Measurements from ENCODE around the gene NCLN.
"Not testable (repeated sequence)": the region's sequence is repeated elsewhere in the genome, so short reads cannot be mapped to it uniquely, and the experiment has no call there.

NCLN gene

GRCh38 chr19:3198901-3199700 lies 13.4 kb downstream of the NCLN start:
- no peak for DNase-seq (ENCODE audit: low read depth, low spot score)

DNA sequence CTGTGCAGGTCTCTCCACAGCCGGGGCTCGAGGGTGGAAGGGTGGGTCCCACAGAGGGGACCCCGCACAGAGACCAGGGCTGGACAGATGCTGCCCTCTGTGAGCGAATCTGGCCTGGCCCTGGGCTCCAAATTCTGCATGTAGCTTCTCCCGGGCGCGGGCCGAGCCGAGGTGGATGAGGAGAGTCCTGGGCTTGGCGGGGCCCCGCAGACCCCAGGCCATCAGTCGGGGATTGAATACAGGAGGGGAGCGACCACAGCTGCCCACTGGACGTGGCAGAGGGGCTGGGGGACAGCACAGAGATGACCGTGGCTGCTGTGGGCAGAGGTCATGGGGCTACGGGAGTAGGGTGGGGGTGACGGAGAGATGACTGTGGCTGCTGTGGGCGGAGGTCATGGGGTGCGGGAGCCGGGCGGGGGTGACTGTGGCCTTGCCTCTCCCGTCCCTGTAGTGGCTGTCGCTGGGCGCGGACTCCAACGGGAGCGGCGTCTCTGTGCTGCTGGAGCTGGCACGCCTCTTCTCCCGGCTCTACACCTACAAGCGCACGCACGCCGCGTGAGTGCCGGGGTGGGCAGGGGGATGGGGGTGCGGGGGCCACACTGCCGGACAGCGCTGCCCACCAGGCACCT lies 15.5 kb downstream of the NCLN start:
- no peak for DNase-seq (ENCODE audit: low read depth, low spot score)

GRCh38 chr19:3201911-3202310 lies 16.2 kb downstream of the NCLN start:
- no peak for DNase-seq (ENCODE audit: low read depth, low spot score)

GRCh38 chr19:3202346-3202745 lies 16.6 kb downstream of the NCLN start:
- no peak for DNase-seq (ENCODE audit: low read depth, low spot score)

DNA sequence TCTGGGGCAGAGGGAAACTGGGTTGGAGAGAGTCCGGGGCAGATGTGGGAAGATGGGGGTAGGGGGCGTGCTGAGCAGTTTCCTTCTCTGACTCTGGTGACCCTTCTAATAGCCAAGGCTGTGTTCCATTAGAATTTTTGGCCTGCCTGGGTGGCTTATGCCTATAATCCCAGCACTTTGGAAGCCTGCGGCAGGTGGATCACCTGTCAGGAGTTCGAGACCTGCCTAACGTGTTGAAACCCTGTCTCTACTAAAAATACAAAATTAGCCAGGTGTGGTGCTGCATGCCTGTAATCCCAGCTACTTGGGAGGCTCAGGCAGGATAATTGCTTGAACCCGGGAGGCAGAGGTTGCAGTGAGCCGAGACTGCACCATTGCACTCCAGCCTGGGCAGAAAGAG lies 17.2 kb downstream of the NCLN start:
- DNase-seq (ENCODE audit: low read depth, low spot score) = not testable (repeated sequence)

- no peak for DNase-seq (ENCODE audit: low read depth, low spot score)
These were observed 18.3 kb downstream of the NCLN start for GRCh38 chr19:3203805-3204645.

- no peak for DNase-seq (ENCODE audit: low read depth, low spot score)
These were observed 19.0 kb downstream of the NCLN start for GRCh38 chr19:3204646-3205275.

GRCh38 chr19:3206216-3206953 lies 20.7 kb downstream of the NCLN start:
- no peak for DNase-seq (ENCODE audit: low read depth, low spot score)

DNA sequence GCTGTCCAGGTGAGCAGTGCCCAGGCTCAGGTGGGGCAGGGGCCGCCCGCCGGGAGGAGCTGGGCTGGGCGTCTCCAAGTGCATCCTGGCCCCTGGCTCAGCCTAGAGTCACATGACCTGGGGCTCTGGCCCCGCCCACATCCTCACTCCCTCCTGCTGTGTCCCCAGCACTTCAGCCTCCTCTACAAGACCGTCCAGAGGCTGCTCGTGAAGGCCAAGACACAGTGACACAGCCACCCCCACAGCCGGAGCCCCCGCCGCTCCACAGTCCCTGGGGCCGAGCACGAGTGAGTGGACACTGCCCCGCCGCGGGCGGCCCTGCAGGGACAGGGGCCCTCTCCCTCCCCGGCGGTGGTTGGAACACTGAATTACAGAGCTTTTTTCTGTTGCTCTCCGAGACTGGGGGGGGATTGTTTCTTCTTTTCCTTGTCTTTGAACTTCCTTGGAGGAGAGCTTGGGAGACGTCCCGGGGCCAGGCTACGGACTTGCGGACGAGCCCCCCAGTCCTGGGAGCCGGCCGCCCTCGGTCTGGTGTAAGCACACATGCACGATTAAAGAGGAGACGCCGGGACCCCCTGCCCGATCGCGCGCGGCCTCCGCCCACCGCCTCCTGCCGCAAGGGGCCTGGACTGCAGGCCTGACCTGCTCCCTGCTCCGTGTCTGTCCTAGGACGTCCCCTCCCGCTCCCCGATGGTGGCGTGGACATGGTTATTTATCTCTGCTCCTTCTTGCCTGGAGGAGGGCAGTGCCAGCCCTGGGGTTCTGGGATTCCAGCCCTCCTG lies 21.9 kb downstream of the NCLN start:
- DNase-seq (ENCODE audit: low read depth, low spot score) = no peak

DNA sequence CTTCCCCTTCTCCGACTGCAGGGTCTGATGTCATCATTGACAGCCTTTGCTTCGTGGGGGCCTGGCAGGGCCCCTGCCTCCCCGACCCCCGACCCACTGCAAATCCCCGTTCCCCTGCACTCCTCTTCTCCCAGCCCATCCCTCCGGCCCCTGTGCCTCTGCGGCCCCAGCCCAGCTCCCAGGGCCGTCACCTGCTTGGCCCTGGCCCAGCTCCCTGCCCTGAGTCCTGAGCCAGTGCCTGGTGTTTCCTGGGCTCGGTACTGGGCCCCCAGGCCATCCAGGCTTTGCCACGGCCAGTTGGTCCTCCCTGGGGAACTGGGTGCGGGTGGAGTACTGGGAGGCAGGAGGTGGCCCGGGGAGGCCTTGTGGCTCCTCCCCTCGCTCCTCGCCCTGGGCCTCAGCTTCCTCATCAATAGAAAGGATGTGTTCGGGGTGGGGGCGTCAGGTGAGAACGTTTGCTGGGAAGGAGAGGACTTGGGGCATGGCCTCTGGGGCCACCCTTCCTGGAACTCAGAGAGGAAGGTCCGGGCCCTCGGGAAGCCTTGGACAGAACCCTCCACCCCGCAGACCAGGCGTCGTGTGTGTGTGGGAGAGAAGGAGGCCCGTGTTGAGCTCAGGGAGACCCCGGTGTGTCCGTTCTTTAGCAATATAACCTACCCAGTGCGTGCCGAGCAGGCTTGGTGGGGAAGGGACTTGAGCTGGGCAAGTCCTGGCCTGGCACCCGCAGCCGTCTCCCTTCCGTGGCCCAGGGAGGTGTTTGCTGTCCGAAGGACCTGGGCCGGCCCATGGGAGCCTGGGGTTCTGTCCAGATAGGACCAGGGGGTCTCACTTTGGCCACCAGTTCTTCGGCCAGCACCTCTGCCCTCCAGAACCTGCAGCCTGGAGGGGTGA lies 22.8 kb downstream of the NCLN start:
- no peak for DNase-seq (ENCODE audit: low read depth, low spot score)

GRCh38 chr19:3210347-3211017 lies 24.8 kb downstream of the NCLN start:
- peak; percentile 50 for DNase-seq (ENCODE audit: low read depth, low spot score)

DNA sequence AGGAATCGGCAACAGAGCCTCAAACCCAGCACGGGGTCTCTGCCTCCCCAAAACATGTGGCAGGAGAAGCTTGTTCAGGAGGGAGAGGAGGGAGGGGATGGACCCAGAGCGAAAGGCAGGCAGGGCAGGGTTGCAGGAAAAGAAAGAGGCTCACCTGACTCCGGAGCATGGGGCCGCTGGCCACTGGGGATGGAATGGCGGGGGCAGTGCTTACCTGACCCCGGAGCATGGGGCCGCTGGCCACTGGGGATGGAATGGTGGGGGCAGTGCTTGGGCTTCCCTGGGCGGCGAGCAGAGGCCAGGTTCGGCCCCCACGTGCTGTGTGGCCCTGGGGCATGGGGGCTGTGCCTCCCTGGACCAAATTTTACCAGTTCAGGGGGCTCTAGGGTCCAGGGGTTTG lies 25.5 kb downstream of the NCLN start:
- DNase-seq (ENCODE audit: low read depth, low spot score) = no peak

DNA sequence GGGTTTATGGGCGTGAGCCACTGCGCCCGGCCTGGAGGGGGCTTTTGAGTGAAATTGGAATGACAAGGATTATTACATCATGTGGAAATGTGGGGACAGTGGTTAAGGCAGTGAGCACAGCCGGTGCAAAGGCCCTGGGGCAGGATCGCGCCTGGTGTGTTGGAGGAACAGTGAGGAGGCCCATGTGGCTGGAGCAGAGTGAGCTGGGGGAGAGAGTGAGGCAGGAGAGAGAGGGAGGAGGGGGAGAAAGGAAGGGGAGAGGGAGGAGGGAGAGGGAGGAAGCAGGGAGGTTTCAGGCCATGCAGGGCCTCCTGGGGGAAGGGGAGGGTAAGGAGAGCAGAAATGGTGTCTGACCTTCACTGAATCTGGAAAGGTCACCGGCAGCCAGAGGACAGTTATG lies 27.4 kb downstream of the NCLN start:
- no peak for DNase-seq (ENCODE audit: low read depth, low spot score)

DNA sequence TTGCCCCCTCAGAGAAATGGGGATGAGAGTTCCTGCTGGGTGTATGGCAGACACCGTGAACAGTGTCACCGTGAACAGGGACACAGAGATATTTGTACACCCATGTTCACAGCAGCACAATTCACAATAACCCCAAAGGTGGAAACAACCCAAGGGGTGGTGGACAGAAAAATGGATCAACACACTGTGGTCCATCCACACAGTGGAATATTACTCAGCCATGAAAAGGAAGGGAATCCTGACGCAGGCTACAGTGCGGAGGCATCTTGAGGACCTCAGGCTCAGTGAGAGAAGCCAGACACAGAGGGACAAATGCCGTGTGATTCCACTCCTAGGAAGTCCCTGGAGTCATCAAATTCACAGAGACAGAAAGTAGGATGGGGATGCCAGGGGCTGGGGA lies 31.1 kb downstream of the NCLN start:
- DNase-seq (ENCODE audit: low read depth, low spot score) = no peak

DNA sequence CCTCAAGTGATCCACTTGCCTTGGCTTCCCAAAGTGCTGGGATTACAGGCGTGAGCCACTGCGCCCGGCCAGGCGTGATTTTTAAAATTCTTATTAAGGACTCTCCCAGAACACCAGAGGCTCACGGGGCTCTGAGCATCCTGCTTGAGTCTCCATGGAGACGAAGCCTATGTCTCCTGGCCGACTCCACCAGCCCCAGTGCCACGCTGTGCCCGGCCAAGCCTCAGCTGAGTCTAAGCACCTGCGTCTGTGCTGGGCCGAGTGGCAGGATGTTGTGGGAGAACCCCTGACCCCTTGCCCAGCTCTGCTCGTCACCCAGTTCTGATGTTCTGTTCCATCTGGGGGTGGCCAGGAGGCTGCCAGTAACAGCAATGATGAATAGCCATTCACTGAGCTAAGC lies 34.8 kb downstream of the NCLN start:
- DNase-seq (ENCODE audit: low read depth, low spot score) = no peak

GRCh38 chr19:3221576-3221975 lies 35.8 kb downstream of the NCLN start:
- not testable (repeated sequence) for DNase-seq (ENCODE audit: low read depth, low spot score)

DNA sequence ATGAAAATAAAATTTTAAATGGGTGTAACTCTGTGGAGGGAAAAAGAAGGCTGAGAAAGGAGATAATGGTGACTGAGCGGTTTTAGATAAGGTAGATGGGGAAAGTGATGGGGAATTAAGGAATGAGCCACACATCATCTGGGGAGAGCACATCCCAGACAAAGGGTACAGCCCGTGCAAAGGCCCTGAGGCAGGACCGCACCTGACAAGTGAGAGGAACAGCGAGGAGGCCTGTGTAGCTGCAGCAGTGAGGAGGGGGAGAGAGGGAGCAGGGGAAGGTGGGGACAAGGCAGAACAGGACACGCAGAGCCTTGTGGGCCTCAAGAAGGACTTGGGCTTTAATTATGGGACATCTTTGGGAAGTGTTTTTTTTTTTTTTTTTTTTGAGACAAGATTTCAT lies 37.0 kb downstream of the NCLN start:
- no peak for DNase-seq (ENCODE audit: low read depth, low spot score)

- peak; percentile 76 for DNase-seq (ENCODE audit: low read depth, low spot score)
These were observed 38.8 kb downstream of the NCLN start, which contains the start of gene CELF5 for GRCh38 chr19:3224346-3225168. CELF5 (plus strand) TSS chr19:3224661; CDS start chr19:3224740, 79 bp downstream.

All from astrocyte of the hippocampus (primary cell).